Vagina (tissue), 2 donors: ENCODE data around the gene GNB1L. TPM values are rescaled to one million over a fixed set of nuclear protein-coding genes. Genes with fewer than 3 reads are reported as not detected.

ENCODE experiments used
- DNase-seq, 2 donors: peaks; one replicate each; pipeline ENCODE4 v3.0.0-alpha.2; 2017; ENCODE audit errors: extremely low spot score in 2 of 2
- H3K27ac ChIP-seq: fragments of 200-600 bp; sonication (generic); one replicate; pipeline ENCODE4 v1.5.1; 2019
- H3K27me3 ChIP-seq: fragments of 200-600 bp; sonication (generic); one replicate; pipeline ENCODE4 v1.5.1; 2019
- H3K36me3 ChIP-seq, 2 donors: fragments of 200-600 bp; sonication (generic); one replicate each; pipeline ENCODE4 v1.5.1; 2017 to 2019
- H3K4me1 ChIP-seq: fragments of 200-600 bp; sonication (generic); one replicate; pipeline ENCODE4 v1.5.1; 2019
- H3K4me3 ChIP-seq, 2 donors: fragments of 200-600 bp; sonication (generic); 1 replicate in 1 of 2; 2 replicates in 1 of 2; pipeline ENCODE4 v1.5.1; 2016 to 2019
- H3K9me3 ChIP-seq: fragments of 200-600 bp; sonication (generic); one replicate; pipeline ENCODE4 v1.5.1; 2019
- POLR2A ChIP-seq, 2 donors: fragments of 450-650 bp; IDR thresholded peaks; one replicate each; pipeline ENCODE4 v1.6.1; 2017; ENCODE audit warnings: antibody characterized with exemption in 2 of 2, mild to moderate bottlenecking in 2 of 2, moderate library complexity in 2 of 2
- POLR2AphosphoS5 ChIP-seq, 2 donors: sonication (generic); formaldehyde crosslinking; IDR thresholded peaks; one replicate each; pipeline ENCODE4 v1.9.0; 2017; ENCODE audit warnings: antibody characterized with exemption in 2 of 2, mild to moderate bottlenecking in 2 of 2, low read depth in 1 of 2; ENCODE audit not compliant: insufficient read depth in 1 of 2
- intact Hi-C: fragments of 100-400 bp; cut with DNase I; formaldehyde crosslinking; loops from one replicate; pipeline ENCODE4 v1.15.1; 2023
- total RNA-seq: library from RNA; depleted of rRNA; stranded (reverse); fragments of >200 nt; gene quantifications from one replicate; pipeline ENCODE4 v1.2.3, GENCODE V29; 2016
- TF ChIP-seq, protein P1 (sequence below), 3 experiments: fragments of 450-650 bp in 2 of 3; fragments of 200-600 bp in 1 of 3; sonication (generic) in 1 of 3; IDR thresholded peaks; one replicate each; pipeline ENCODE4 v1.5.1; 2017 to 2019; ENCODE audit warnings: antibody characterized with exemption in 3 of 3, mild to moderate bottlenecking in 2 of 3, moderate library complexity in 2 of 3

Gene GNB1L
- total RNA-seq, 1 donor from 2014 or later: 14.0 TPM

- no peak for TF ChIP-seq POLR2AphosphoS5 (IDR thresholded peaks at IDR 0.05; ENCODE audit: insufficient read depth in 1 of 2, low read depth in 1 of 2)
- TF ChIP-seq, protein P1, sequence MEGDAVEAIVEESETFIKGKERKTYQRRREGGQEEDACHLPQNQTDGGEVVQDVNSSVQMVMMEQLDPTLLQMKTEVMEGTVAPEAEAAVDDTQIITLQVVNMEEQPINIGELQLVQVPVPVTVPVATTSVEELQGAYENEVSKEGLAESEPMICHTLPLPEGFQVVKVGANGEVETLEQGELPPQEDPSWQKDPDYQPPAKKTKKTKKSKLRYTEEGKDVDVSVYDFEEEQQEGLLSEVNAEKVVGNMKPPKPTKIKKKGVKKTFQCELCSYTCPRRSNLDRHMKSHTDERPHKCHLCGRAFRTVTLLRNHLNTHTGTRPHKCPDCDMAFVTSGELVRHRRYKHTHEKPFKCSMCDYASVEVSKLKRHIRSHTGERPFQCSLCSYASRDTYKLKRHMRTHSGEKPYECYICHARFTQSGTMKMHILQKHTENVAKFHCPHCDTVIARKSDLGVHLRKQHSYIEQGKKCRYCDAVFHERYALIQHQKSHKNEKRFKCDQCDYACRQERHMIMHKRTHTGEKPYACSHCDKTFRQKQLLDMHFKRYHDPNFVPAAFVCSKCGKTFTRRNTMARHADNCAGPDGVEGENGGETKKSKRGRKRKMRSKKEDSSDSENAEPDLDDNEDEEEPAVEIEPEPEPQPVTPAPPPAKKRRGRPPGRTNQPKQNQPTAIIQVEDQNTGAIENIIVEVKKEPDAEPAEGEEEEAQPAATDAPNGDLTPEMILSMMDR (IDR thresholded peaks at IDR 0.05): no peak
- no peak for TF ChIP-seq POLR2A (IDR thresholded peaks at IDR 0.05)
- Histone ChIP-seq H3K4me1 (peaks cover 41% of the 10 kb centered on the region), H3K27me3 (no peaks in the 10 kb centered on the region), H3K27ac (no peak overlapping the region), H3K36me3 (no peaks in the 10 kb centered on the region), H3K9me3 (no peaks in the 10 kb centered on the region), H3K4me3 (no peak overlapping the region)
- intact Hi-C loops: no loop called here
- DNase-seq: no peak
These were observed 33.6 kb upstream of the GNB1L start for GRCh38 chr22:19888131-19888746.

GRCh38 chr22:19887256-19887985, 32.7 kb upstream of the GNB1L start:
- intact Hi-C loops: no loop called here
- Histone ChIP-seq H3K27ac (no peak overlapping the region), H3K4me3 (no peak overlapping the region), H3K4me1 (peaks cover 33% of the 10 kb centered on the region), H3K9me3 (no peaks in the 10 kb centered on the region), H3K27me3 (no peaks in the 10 kb centered on the region), H3K36me3 (no peaks in the 10 kb centered on the region)
- TF ChIP-seq POLR2AphosphoS5 (IDR thresholded peaks at IDR 0.05; ENCODE audit: insufficient read depth in 1 of 2, low read depth in 1 of 2): no peak
- TF ChIP-seq POLR2A (IDR thresholded peaks at IDR 0.05): no peak
- TF ChIP-seq, protein P1 (IDR thresholded peaks at IDR 0.05): no peak
- no peak for DNase-seq

- Histone ChIP-seq H3K36me3 (no peaks in the 10 kb centered on the region), H3K4me3 (no peak overlapping the region), H3K27me3 (no peaks in the 10 kb centered on the region), H3K9me3 (no peaks in the 10 kb centered on the region), H3K27ac (peak overlapping the region; percentile 29), H3K4me1 (peaks cover 31% of the 10 kb centered on the region)
- DNase-seq: no peak
- TF ChIP-seq, protein P1 (IDR thresholded peaks at IDR 0.05): no peak
- peak in 1 of 2 donors; percentile 29 for TF ChIP-seq POLR2AphosphoS5 (IDR thresholded peaks at IDR 0.05; ENCODE audit: insufficient read depth in 1 of 2, low read depth in 1 of 2)
- intact Hi-C loops: no loop called here
These were observed 32.1 kb upstream of the GNB1L start for GRCh38 chr22:19886605-19887255.

GRCh38 chr22:19885841-19886592, 31.3 kb upstream of the GNB1L start:
- TF ChIP-seq, protein P1 (IDR thresholded peaks at IDR 0.05): no peak
- TF ChIP-seq POLR2AphosphoS5 (IDR thresholded peaks at IDR 0.05; ENCODE audit: insufficient read depth in 1 of 2, low read depth in 1 of 2) (no peak), POLR2A (IDR thresholded peaks at IDR 0.05) (no peak)
- peak overlapping the region; percentile 2 for H3K27ac ChIP-seq
- no peaks in the 10 kb centered on the region for H3K9me3 ChIP-seq

More at GRCh38 chr22:19885841-19886592, 31.3 kb upstream of the GNB1L start:
- Histone ChIP-seq H3K27me3 (no peaks in the 10 kb centered on the region), H3K36me3 (no peaks in the 10 kb centered on the region), H3K4me1 (peaks cover 30% of the 10 kb centered on the region), H3K4me3 (no peak overlapping the region)
- intact Hi-C loops: no loop called here
- no peak for DNase-seq
